ENCODE data around the gene SPECC1L.

SPECC1L gene

DNA sequence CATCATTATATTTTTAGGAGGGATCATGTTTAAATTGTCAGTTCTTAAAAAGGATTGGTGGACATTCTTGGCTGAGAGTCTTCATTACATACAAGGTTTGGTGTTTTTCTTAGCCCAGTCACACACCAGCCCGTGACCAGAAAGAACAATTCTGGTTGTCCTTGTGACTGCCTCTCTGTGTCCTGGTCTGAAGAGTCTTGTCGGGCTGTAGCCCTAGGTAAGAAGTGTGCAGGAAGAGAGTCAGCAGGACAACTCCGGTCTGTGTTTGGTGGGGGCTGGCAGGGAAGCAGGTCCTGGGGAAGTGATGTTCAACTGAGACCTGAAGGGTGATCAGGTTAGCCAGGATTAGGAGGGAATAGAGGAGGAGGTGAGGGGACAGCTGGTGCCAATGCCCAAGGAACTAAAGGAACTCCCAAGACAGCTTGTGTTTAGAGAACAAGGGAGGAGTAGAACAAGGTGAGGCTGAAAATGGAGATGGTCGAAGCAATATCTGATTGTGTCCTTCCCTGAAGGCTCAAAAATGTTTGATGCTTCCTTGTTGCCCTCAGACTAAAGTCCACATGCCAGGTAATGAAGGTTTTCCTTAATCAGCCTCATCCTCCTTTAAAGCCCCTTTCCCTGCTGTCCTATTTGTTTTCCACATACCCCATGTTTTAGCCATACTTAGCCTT lies 91.5 kb downstream of the SPECC1L start:
- DNase-seq (ENCODE audit: low read depth in 2 of 2) = no peak

DNA sequence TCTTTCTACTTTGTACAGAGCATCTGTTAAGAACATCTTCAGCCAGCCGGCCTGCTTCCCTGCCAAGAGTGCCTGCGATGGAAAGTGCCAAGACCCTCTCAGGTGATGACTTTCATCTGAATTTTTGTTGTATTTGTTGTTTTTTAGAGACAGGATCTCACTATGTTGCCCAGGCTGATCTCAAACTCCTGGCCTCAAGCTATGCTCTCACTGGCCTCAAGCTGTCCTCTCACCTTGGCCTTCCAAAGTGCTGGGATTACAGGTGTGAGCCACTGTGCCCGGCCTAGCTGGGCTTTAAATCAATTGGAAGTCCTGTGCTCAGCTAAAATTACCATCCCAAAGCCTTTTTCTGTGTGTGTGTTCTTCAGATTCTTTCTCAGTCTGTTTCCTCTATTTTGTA lies 92.6 kb downstream of the SPECC1L start:
- DNase-seq (ENCODE audit: low read depth in 2 of 2) = no peak

DNA sequence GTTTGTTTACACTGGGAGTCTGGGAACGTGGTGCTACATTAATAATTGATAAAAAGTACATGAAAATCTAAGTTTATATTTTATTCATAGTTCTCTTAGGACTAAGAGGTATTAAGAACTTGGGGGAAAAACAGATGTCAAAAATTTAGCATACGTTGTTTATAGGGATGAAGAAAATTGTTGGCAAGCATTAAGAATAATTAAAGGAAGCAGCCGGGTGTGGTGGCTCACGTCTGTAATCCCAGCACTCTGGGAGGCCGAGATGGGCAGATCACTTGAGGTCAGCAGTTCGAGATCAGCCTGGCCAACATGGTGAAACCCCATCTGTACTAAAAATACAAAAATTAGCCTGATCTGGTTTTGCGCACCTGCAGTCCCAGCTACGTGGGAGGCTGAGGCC lies 96.1 kb downstream of the SPECC1L start:
- DNase-seq (ENCODE audit: low read depth in 2 of 2) = no peak

DNA sequence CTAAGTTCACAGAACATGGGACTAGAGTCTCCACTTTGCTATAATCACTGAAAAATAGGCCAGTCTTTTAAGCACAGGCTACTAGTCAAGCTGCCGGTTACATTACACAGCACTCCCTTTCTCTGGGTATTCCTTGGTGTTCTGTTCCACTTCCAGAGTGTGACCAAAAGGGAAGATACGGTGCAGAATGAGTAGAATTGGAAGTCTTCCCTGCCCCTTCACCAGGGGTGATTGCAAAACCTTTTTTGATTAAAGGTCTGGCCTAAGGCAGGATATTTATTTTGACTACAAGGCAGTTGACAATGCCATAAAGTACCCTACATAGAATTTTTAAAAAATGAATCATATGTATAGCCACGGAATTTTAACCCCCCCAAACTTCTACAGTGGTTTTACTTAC lies 97.2 kb downstream of the SPECC1L start:
- DNase-seq (ENCODE audit: low read depth in 2 of 2) = no peak

DNA sequence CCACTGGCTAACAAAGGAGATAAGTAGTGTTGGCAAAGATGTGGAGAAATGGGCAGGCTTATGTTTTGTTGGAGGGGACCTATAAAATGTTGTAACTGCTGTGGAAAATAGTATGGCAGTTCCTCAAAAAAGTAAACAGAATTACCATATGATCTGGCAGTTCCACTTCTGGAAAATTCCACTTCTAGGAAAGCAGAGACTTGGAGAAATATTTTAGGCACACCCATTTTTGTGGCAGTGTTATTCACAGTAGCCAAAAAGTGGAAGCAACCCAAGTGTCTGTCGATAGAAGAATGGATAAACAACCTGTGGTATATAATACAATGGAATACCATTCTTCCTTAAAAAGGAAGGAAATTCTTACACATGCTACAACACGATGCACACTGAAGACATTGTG lies 99.8 kb downstream of the SPECC1L start:
- DNase-seq (ENCODE audit: low read depth in 2 of 2) = no peak

DNA sequence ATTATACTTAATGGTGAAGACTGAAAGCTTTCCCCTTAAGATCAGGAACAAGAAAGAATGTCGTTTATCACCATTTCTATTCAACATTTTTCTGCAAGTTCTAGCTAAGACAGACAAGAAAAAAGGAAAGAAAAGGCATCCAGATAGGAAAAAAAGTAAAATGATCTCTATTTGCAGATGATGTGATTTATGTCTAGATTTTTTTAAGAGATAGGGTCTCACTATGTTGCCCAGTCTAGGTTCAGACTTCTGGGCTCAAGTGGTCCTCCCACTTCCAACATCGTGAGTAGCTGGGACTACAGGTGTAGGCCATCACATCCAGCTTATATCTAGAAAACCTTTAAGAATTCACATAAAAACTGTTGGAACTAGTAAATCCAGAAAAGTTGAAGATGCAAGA lies 105.4 kb downstream of the SPECC1L start:
- no peak for DNase-seq (ENCODE audit: low read depth in 2 of 2)

DNA sequence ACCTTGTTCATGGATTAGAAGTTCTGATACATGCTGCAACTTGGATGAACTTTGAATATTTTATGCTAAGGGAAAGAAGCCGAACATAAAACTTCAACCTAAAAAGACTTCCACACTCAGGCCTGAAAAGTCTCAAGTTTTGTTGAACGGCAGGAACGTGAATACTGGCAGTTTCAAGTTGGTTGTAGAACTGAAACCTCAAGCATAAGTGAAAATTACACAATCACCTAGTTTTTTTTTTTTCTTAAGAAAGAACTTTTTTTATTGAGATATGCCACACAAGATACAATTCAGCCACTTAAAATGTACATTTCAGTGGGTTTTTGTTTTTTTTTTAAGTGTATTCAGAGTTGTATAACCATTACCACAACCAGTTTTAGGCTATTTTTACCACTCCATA lies 106.0 kb downstream of the SPECC1L start:
- no peak for DNase-seq (ENCODE audit: low read depth in 2 of 2)

DNA sequence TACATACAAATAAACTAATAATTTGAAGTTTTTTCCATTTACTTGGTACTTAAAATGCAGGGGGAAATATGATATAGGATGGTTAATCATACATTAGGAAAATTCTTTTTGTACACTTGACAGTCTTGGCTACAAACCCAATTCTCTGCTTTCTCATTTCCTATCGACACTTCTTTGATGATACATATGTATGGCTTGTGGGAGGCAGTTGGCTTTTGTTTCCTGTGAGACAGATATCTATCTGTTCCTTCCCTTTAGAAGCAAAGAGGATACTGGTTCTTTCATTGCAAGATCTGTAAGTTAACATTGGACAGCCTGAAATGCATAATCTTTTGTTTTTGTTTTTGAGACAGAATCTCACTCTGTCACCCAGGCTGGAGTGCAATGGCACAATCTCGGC lies 108.9 kb downstream of the SPECC1L start:
- DNase-seq (ENCODE audit: low read depth in 2 of 2) = no peak

DNA sequence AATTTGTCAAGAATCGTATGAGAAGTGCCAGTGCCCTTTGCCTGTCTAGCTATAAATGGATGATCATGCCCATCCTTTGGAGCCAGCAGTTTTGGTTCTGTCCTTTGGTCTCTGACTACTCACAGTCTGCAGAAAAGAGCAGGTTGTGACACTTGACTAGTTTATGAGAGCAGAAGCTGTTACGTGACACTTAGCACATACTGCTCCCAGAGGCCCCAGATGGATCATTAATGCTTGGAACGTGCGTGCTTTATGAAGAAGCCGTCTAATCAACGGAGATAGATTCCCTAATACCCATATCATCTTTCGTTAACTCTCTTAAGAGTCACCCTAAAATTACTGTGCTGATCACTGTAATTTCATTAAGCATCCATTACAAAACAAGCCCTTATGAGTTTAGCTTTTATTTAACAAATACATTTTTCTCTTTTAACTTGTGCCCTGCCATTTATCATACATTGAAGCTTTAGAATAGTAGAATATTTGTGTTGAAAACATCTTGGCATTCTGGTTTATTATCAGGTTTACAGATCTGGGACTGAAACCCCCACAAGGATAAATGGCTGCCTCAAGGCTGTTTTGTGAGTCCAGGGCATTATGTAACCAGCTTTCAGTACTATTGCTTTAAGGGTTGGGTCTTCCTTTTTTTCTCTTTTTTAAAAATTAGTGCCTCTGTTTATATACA lies 109.7 kb downstream of the SPECC1L start:
- DNase-seq (ENCODE audit: low read depth in 2 of 2) = no peak

DNA sequence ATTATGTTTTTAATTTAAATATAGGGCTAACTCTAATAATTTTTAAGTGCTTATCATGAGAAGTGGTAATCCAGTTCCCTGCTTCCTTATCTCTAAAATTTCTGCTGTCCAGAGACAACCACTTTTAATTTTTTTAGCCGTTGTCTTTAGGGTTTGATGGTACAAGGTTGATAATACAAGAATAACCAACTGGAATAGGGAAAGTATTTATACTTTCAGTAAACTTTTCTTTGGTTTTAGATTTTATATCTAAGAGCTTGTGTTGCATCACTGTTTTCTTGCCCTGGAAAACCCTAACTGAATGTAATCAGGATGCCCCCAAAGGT lies 110.2 kb downstream of the SPECC1L start:
- DNase-seq (ENCODE audit: low read depth in 2 of 2) = no peak

DNA sequence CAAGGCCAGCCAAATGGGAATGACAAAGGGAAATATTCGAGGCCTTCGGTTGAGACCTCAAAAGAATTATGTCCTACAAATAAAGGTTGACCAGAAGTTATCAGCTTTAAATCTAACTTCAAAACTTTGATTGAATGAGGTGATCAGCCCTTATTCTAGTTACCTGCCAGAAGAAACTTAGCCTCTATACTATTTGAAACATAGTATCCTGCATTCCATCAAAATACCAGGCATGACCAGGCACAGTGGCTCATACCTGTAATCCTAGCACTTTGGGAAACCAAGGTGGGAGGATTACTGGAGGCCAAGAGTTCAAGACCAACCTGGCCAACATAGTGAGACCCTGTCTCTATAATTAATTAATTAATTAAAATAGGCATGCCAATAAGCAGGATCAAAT lies 112.4 kb downstream of the SPECC1L start:
- no peak for DNase-seq (ENCODE audit: low read depth in 2 of 2)

DNA sequence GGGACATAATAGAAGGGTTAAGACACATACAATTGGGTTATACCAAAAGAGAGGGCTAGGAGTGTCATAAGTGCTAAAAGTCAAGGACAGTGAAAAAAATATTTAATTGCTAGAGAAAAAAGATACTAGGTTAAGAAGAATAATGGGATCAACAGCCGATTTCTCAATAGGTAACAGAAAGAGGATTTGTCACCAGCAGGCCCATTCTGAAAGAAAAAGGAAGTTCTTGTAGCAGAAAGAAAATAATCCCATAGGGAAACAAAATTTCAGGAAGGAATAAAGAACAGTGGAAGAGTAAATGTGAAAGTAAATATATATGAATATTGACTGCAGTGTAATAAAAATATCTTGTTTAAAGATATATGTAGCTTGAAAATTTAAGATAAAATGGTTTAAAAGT lies 113.5 kb downstream of the SPECC1L start:
- no peak for DNase-seq (ENCODE audit: low read depth in 2 of 2)

DNA sequence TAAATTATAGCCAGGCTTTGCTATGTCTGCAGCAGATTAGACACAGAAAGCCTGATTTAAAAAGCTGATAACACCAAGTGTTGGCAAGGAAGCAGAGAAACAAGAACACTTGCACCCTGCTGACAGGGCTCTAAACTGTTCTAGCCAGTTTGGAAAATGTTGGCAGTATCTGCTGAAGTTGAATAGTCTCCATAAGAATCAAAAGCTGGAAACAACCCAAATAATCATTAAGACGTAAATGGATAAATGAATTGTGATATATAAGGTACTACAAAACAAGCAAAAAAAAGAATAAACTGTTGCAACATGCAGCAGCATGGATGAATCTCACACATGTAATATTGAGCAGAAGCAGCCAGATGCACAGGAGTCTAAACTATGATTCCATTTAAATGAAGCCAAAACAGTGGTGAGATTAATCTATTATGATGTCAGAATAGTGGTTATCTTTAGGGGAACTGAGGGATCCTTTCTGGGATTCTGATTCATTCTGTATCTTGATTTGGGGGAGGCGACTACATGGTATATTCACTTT lies 116.4 kb downstream of the SPECC1L start:
- no peak for DNase-seq (ENCODE audit: low read depth in 2 of 2)

DNA sequence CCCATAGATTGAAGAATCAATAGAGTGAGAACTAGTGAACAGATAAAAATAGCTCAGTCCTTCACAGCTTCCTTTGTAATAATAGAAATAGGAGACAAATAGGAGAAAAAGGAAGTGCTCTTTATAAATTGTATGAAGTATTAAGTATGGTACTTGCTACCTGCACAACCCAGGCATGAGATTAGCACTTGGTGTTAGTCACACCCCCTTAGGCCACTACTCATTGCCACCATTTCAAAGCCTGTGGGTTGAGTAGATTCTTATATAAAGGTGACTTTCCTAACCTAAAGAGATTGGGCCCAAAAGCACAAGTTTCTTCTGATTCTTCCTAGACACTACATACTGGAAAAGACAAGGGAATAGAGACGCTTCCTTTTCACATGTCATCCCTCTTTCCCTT lies 119.0 kb downstream of the SPECC1L start:
- DNase-seq (ENCODE audit: low read depth in 2 of 2) = no peak

DNA sequence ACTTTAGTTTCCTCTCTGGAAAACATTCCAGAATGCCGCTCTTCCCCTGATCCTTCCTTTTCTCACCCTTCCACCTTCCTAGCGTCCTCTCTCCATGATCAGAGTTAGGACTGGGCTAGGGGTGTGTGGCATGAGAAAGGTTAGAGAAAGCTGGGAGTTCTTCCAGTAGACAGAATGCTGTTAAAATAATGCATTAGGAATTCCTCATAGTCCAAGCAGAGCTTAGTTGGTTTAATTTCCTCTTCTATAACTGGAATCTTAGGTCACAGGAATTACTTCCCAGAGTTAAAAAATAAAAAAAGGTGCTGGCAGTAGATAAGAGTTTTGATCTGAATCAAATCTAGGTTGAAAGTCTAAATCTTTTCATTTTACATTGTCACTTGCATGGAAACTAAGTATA lies 119.5 kb downstream of the SPECC1L start:
- DNase-seq (ENCODE audit: low read depth in 2 of 2) = no peak

DNA sequence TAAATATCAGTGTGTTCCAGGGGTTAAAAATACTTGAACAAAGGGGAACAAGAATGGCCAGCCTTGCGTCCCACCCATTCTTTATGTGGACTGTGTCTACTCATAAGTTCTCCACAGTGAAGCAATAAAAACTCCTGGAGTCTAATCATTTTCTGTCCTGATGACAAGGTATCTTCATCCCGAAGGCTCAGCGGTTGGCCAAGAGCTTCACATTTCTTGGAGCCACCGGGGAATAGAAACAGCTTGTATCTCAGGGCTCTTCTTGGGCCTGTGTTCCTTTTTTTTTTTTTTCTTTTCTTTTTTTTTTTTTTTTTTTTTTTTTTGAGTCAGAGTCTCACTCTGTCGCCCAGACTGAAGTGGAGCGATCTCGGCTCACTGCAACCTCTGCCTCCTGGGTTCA lies 119.9 kb downstream of the SPECC1L start:
- no peak for DNase-seq (ENCODE audit: low read depth in 2 of 2)

DNA sequence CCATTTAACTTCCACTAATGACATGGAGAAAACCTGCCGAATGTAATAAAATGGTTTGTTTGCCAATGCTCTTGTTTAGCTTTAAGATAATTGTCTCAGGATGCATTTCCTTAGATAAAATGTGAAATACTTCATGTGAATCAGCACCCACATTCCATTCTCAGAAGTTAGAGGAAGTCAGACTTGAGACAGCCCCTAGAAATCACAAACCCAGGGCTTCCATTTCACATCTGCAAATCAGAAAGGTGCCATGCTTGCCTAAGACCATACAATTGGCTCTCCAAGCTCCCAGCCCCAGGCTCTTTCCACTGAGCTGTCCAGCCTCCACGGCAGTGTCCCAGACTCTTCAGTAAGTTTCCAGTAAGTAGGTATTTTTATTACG lies 121.2 kb downstream of the SPECC1L start:
- DNase-seq (ENCODE audit: low read depth in 2 of 2) = no peak

DNA sequence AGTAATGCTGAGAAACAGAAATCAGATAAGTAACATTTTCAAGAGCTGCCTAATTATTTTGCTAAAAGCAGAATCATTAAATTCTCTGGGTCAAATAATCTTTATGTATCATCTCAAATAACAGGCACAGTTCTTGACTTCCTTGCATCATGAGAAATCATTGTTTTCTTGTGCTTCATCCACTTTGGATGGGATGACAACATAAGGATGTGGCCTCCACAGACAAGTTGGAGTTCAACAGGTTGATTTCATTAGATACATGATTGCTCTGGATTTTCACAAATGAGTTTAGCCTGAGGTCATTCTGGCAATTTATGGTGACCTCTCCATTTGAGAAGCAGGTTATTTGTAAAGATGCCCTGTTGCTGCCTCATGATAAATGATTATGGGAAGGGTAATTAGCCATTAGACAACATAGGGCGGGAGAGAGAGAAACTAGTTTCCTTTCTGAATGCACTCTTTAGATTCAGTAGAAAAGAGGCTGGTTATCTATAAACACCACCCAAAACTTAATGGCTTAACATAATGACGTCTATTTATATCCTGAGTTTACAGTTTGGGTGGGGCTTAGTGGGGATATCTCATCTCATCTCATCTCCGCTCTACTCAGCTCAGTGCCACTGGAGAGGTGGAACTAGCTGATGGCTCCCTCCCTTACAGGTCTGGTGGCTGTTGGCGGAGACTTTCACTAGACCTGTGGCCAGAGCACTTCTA lies 121.7 kb downstream of the SPECC1L start:
- no peak for DNase-seq (ENCODE audit: low read depth in 2 of 2)

DNA sequence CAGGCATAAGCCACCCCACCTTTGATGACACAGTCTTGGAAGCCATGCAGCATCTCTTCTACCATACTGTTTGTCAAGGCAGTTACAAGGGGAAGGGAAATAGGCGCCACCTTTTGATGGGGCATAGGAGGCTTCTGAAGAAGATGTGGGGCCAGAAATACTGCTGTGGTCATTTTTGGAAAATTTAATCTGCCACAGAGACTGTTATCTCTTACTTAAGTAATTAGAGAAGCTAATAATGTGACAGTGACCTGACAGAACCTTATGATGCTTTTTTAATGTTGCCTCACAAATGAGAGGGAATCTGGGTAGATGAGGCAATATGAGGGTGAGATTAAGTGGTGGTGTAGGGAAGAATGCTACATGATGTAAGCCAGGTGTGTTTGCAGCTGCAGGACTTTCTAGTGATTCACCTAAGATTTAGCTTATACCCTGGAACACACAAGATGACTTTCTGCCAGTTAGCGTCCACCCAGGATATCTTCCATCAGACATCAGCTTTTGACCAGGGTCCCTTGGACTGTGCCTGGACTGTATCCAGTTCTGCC lies 122.5 kb downstream of the SPECC1L start:
- DNase-seq (ENCODE audit: low read depth in 2 of 2) = no peak

DNA sequence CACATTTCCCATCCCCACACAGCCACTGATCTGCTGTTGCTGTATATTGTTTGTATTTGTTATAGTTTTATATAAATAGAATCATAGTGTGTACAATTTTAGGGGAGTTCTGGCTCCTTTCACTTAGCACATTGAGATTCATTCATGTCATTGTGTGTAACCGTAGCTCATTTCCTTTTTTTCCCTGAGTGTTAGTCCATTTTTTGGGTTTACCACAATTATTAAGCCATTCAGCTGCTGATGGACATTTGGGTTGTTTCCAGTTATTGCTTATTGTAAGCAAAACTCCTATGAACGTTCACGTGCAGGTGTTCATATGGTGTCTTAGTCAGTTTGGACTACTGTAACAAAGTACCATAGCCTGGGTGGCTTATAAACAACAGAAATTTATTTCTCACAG lies 123.2 kb downstream of the SPECC1L start:
- no peak for DNase-seq (ENCODE audit: low read depth in 2 of 2)

DNA sequence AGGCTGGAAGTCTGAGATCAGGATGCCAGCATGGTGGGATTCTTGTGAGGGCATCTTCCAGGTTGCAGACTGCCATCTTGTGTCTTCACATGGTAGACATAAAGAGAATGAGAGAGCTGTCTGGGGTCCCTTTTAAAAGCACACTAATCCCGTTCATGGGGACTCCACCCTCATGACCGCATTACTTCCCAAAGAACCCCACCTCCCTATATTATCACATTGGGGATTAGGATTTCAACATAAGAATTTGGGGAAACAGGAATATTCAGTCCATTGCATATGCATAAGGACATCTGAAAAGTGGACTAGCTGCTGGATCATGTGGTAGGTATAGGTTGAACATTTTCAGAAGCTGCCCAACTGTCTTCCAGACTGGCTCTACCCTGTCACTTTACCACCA lies 123.6 kb downstream of the SPECC1L start:
- DNase-seq (ENCODE audit: low read depth in 2 of 2) = no peak

DNA sequence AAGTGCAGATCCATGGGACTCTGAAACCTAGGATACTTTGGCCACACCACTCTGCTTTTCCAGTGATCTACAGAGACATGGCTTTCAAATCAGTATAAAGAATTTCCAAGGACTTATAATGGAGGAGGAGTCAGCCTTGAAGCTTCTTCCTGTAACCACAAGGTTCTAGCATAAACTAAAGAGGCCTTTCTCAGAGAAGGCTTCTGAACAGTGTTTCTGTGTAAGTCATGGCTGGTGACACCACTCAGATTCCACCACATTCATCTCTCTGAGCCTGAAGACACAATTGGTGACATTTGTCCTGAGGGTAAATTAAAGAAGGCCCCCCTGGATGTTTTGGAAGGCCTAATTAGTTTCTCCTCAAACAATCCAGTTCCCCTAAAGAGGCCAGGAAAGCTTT lies 127.8 kb downstream of the SPECC1L start:
- no peak for DNase-seq (ENCODE audit: low read depth in 2 of 2)

All from stimulated activated CD4-positive, alpha-beta T cell treated with anti-CD3 and anti-CD28 coated beads, Interleukin-15, amount 100 ng/mL, for 48 hours (primary cell).